HCT116 (cell line): ENCODE measurements around the gene IL22RA1. TPM values are rescaled to one million over a fixed set of nuclear protein-coding genes. Genes with fewer than 3 reads are reported as not detected.

Experiments used
- ATAC-seq: fragments of 200-7000 bp; cut with Tn5 transposase; 2 replicates; pipeline ENCODE4 v1.9.1; 2020; ENCODE audit warnings: mild to moderate bottlenecking, moderate library complexity
- BruUV-seq: library from RNA; stranded (reverse); fragments of 400-500 nt; replicated peaks from 2 replicates; lab custom pipeline; 2021; lab: Mats Ljungman, UMichigan
- CTCF ChIA-PET: fragments of 300-600 bp; sonication (Branson Sonifier 250); formaldehyde crosslinking; loops from one replicate; lab custom pipeline; 2021; ENCODE audit warnings: antibody characterized with exemption; lab: Charles Lee
- POLR2A ChIA-PET: fragments of 300-600, 350-600 bp; sonication (Branson Sonifier 250); formaldehyde crosslinking; loops from one replicate; lab custom pipeline; 2021; ENCODE audit warnings: antibody characterized with exemption; lab: Charles Lee
- RAD21 ChIA-PET, 2 experiments: fragments of 300-600 bp; sonication (Branson Sonifier 250); formaldehyde crosslinking; loops; one replicate each; lab custom pipeline; 2023; ENCODE audit warnings: low total read pairs in 2 of 2; ENCODE audit not compliant: uncharacterized antibody in 2 of 2, unreplicated experiment in 2 of 2, low non-redundant PET in 1 of 2; lab: Charles Lee
- DNase-seq: peaks from one replicate; pipeline ENCODE4 v3.0.0-alpha.2; 2010; ENCODE audit warnings: low read depth, low spot score
- H2AFZ ChIP-seq: fragments of 200-600 bp; shearing (Covaris generic), sonication (generic); 2 replicates; pipeline ENCODE4 v1.6.1; 2017; ENCODE audit warnings: low read depth, mixed run types, mixed read lengths, antibody characterized with exemption, low read length; ENCODE audit not compliant: poor library complexity, severe bottlenecking
- H3K27ac ChIP-seq: 2 replicates; pipeline ENCODE4 v1.5.1; 2012; ENCODE audit warnings: low read depth, low read length
- H3K27me3 ChIP-seq: fragments of 200-600 bp; sonication (generic); 2 replicates; pipeline ENCODE4 v1.6.1; 2016; ENCODE audit warnings: mixed run types, low read length, mixed read lengths; ENCODE audit not compliant: insufficient read depth
- H3K36me3 ChIP-seq, 2 experiments: fragments of 200-500 bp in 1 of 2; fragments of 200-600 bp in 1 of 2; sonication (Bioruptor generic) in 1 of 2; sonication (generic) in 1 of 2; 2 replicates each; pipeline versions ENCODE4 v1.5.1 to v1.6.1; 2014 to 2016; ENCODE audit warnings: low read length in 2 of 2, inconsistent platforms in 1 of 2, mixed read lengths in 1 of 2, mixed run types in 1 of 2; ENCODE audit not compliant: insufficient read depth in 2 of 2, control insufficient read depth in 1 of 2
- H3K4me1 ChIP-seq, 2 experiments: fragments of 200-600 bp in 1 of 2; sonication (generic) in 1 of 2; 2 replicates each; pipeline versions ENCODE4 v1.5.1 to v1.6.1; 2012 to 2017; ENCODE audit warnings: low read length in 2 of 2, inconsistent platforms in 1 of 2, mild to moderate bottlenecking in 1 of 2, mixed read lengths in 1 of 2, mixed run types in 1 of 2, moderate library complexity in 1 of 2; ENCODE audit not compliant: insufficient read depth in 2 of 2, control insufficient read depth in 1 of 2
- H3K4me2 ChIP-seq: fragments of 200-600 bp; sonication (generic); 2 replicates; pipeline ENCODE4 v1.6.1; 2017; ENCODE audit warnings: mixed run types, low read length, mixed read lengths
- H3K4me3 ChIP-seq, 2 experiments: fragments of 200-600 bp in 1 of 2; sonication (generic) in 1 of 2; replicated peaks in 1 of 2; 2 replicates each; pipeline ENCODE4 v1.5.1; 2011 to 2016; ENCODE audit warnings: low read length in 2 of 2, control low read depth in 1 of 2, low read depth in 1 of 2, mild to moderate bottlenecking in 1 of 2, mixed read lengths in 1 of 2, mixed run types in 1 of 2
- H3K79me2 ChIP-seq: fragments of 200-600 bp; sonication (generic); 2 replicates; pipeline ENCODE4 v1.6.1; 2017; ENCODE audit warnings: mild to moderate bottlenecking, mixed run types, low read length, moderate library complexity, mixed read lengths; ENCODE audit not compliant: insufficient read depth
- H3K9ac ChIP-seq: fragments of 200-600 bp; sonication (generic); 2 replicates; pipeline ENCODE4 v1.6.1; 2016; ENCODE audit warnings: low read length, mixed read lengths
- H3K9me2 ChIP-seq: fragments of 200-600 bp; sonication (generic), shearing (Covaris generic); 2 replicates; pipeline ENCODE4 v1.6.1; 2017; ENCODE audit warnings: mixed run types, mild to moderate bottlenecking, moderate library complexity; ENCODE audit not compliant: insufficient read depth
- H3K9me3 ChIP-seq, 2 experiments: fragments of 200-500 bp in 1 of 2; fragments of 200-600 bp in 1 of 2; sonication (Bioruptor generic) in 1 of 2; sonication (generic) in 1 of 2; 2 replicates each; pipeline ENCODE4 v1.6.1; 2014 to 2017; ENCODE audit warnings: low read length in 2 of 2, mixed read lengths in 2 of 2, inconsistent platforms in 1 of 2, low read depth in 1 of 2, mild to moderate bottlenecking in 1 of 2, mixed run types in 1 of 2, moderate library complexity in 1 of 2; ENCODE audit not compliant: control insufficient read depth in 1 of 2, insufficient read depth in 1 of 2
- H4K20me1 ChIP-seq: fragments of 200-600 bp; sonication (generic), shearing (Covaris generic); 2 replicates; pipeline ENCODE4 v1.6.1; 2017; ENCODE audit warnings: mixed run types, mild to moderate bottlenecking, moderate library complexity; ENCODE audit not compliant: insufficient read depth
- CBX3 ChIP-seq: IDR thresholded peaks from 2 replicates; pipeline ENCODE4 v1.6.1; 2012; ENCODE audit warnings: low read depth
- CEBPB ChIP-seq: IDR thresholded peaks from 2 replicates; pipeline ENCODE4 v1.6.1; 2012; ENCODE audit warnings: low read depth
- EGR1 ChIP-seq: IDR thresholded peaks from 2 replicates; pipeline ENCODE4 v1.6.1; 2012; ENCODE audit warnings: low read depth
- EZH2 ChIP-seq: fragments of 200-600 bp; sonication (generic); IDR thresholded peaks from 2 replicates; pipeline ENCODE4 v1.6.1; 2017; ENCODE audit warnings: antibody characterized with exemption, mixed run types
- FOSL1 ChIP-seq: IDR thresholded peaks from 2 replicates; pipeline ENCODE4 v1.6.1; 2012; ENCODE audit warnings: low read depth
- JUND ChIP-seq: IDR thresholded peaks from 2 replicates; pipeline ENCODE4 v1.6.1; 2012
- POLR2A ChIP-seq: IDR thresholded peaks from 2 replicates; pipeline ENCODE4 v1.7.0; 2011; ENCODE audit warnings: borderline replicate concordance; ENCODE audit not compliant: insufficient read depth, insufficient read length; ENCODE audit errors: extremely low read depth
- RAD21 ChIP-seq: IDR thresholded peaks from 2 replicates; pipeline ENCODE4 v1.6.1; 2012; ENCODE audit warnings: low read depth, mild to moderate bottlenecking
- REST ChIP-seq: IDR thresholded peaks from 2 replicates; pipeline ENCODE4 v1.6.1; 2012; ENCODE audit warnings: low read depth
- SIN3A ChIP-seq: IDR thresholded peaks from 2 replicates; pipeline ENCODE4 v1.6.1; 2012; ENCODE audit warnings: low read depth
- SP1 ChIP-seq: IDR thresholded peaks from 2 replicates; pipeline ENCODE4 v1.6.1; 2012; ENCODE audit warnings: low read depth
- SRF ChIP-seq: IDR thresholded peaks from 2 replicates; pipeline ENCODE4 v1.6.1; 2012; ENCODE audit warnings: low read depth
- ZFX ChIP-seq: fragments of 450-650 bp; IDR thresholded peaks from 2 replicates; pipeline ENCODE4 v1.6.1; 2017
- ZNF274 ChIP-seq: fragments of 200-500 bp; sonication (Bioruptor generic); IDR thresholded peaks from 2 replicates; pipeline ENCODE4 v1.6.1; 2014; ENCODE audit warnings: mild to moderate bottlenecking, low read depth, low read length, inconsistent platforms
- intact Hi-C: fragments of 100-400 bp; cut with micrococcal nuclease; formaldehyde crosslinking; loops from 2 replicates; pipeline ENCODE4 v1.10.0; 2022
- total RNA-seq: library from RNA; stranded (reverse); gene quantifications from one replicate; pipeline ENCODE4 v1.2.1, GENCODE V29; 2021; ENCODE audit not compliant: unreplicated experiment
- TF ChIP-seq, protein P1 (sequence below): IDR thresholded peaks from 2 replicates; pipeline ENCODE4 v1.6.1; 2011; ENCODE audit warnings: mild to moderate bottlenecking, low read length, moderate library complexity; ENCODE audit not compliant: insufficient replicate concordance; ENCODE audit errors: extremely low read depth
- TF ChIP-seq, protein P2 (sequence below): IDR thresholded peaks from 2 replicates; pipeline ENCODE4 v1.6.1; 2012

The IL22RA1 gene
- total RNA-seq, 1 experiment from 2014 or later: 2.1 TPM

DNA sequence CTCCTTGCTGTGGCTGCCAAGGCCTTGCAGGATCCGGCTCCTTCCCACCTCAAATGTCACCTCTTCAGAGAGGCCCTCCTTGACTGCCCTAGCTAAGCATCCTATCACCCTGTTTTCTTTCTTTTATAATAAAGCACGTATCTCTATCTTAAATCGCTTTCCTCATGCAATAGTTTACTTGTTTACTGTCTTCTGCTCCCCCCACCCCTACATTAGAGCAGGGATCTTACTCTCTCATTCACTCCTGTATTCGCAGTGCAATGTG, 67.4 kb downstream of the IL22RA1 start:
- no peak overlapping the region for H3K4me3 ChIP-seq
- intact Hi-C loops: no loop called here
- no peaks in the 10 kb centered on the region for H3K27me3 ChIP-seq
- RAD21 ChIA-PET: no interaction called here
- H3K9me3 ChIP-seq: no peaks in the 10 kb centered on the region
- DNase-seq (no peak), ATAC-seq (no peak)
- H3K79me2 ChIP-seq: no peaks in the 10 kb centered on the region
- no peaks in the 10 kb centered on the region for H3K9me2 ChIP-seq
- H3K27ac ChIP-seq: no peak overlapping the region
- peaks cover 0 to 8% of the 10 kb centered on the region in 2 experiments; a peak in 2 of 4 replicates for H3K4me1 ChIP-seq
- no peak overlapping the region for H3K9ac ChIP-seq
- H3K36me3 ChIP-seq: no peaks in the 10 kb centered on the region
- POLR2A ChIA-PET: no interaction called here
- BruUV-seq: no TSS peak
- CTCF ChIA-PET: interaction anchor here (1.3 kb wide), 1 partner anchor 315 kb away, joined by 3 read pairs; no protein-coding TSS in a partner anchor
- no peak overlapping the region for H3K4me2 ChIP-seq
- TF ChIP-seq EZH2: no peak
- no peak for TF ChIP-seq ZNF274
- no peak for TF ChIP-seq SP1
- no peak for TF ChIP-seq POLR2A
- no peak for TF ChIP-seq CBX3
- TF ChIP-seq ZFX: no peak
- TF ChIP-seq RAD21: no peak
- TF ChIP-seq SRF: no peak
- no peak for TF ChIP-seq REST
- TF ChIP-seq SIN3A: no peak
- TF ChIP-seq JUND: no peak
- no peak for TF ChIP-seq CEBPB
- TF ChIP-seq, protein P1, sequence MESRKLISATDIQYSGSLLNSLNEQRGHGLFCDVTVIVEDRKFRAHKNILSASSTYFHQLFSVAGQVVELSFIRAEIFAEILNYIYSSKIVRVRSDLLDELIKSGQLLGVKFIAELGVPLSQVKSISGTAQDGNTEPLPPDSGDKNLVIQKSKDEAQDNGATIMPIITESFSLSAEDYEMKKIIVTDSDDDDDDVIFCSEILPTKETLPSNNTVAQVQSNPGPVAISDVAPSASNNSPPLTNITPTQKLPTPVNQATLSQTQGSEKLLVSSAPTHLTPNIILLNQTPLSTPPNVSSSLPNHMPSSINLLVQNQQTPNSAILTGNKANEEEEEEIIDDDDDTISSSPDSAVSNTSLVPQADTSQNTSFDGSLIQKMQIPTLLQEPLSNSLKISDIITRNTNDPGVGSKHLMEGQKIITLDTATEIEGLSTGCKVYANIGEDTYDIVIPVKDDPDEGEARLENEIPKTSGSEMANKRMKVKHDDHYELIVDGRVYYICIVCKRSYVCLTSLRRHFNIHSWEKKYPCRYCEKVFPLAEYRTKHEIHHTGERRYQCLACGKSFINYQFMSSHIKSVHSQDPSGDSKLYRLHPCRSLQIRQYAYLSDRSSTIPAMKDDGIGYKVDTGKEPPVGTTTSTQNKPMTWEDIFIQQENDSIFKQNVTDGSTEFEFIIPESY: no peak
- no peak for TF ChIP-seq EGR1
- TF ChIP-seq, protein P2, sequence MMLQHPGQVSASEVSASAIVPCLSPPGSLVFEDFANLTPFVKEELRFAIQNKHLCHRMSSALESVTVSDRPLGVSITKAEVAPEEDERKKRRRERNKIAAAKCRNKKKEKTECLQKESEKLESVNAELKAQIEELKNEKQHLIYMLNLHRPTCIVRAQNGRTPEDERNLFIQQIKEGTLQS: no peak
- TF ChIP-seq FOSL1: no peak
- no peaks in the 10 kb centered on the region for H4K20me1 ChIP-seq
- no peak overlapping the region for H2AFZ ChIP-seq
